Nucleus accumbens (tissue), 56 donors: Measurements from ENCODE around the gene CDCA4.
A peak's percentile ranks its signal among the peaks of the same experiment; 100 is the strongest.
"Not testable (repeated sequence)": the region's sequence is repeated elsewhere in the genome, so short reads cannot be mapped to it uniquely, and the experiment has no call there.

Source experiments
- DNase-seq, 56 donors: peaks; one replicate each; lab custom pipeline; 2025; lab: John Stamatoyannopoulos, UW

Gene CDCA4

DNA sequence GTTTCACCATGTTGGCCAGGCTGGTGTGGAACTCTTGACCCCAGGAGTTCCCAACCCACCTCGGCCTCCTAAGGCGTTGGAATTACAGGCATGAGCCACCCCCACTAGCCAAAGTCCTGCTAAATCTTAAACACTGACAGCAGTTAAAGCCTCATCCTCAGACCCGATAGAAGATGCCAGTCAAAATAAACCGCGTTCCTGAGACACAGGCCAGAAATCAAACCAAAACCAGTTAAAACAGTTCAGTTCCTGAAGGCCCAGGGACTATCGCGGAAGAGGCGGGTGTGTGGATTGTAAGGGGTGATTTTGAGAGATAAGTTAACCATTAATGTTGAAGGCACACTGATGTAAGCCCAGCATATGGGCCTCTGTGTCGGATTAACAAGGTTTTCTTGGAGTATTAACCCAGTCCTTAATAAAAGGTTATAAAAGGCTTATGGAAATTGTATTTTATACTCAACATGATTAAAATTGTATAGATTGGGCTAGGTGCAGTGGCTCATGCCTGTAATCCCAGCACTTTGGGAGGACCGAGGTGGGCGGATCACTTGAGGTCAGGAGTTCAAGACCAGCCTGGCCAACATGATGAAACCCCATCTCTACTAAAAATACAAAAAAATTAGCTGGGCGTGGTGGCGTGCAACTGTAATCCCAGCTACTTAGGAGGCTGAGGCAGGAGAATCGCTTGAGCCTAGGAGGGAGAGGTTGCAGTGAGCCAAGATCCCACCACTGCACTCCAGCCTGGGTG is 18.7 kb upstream of the CDCA4 start:
- no peak for DNase-seq

DNA sequence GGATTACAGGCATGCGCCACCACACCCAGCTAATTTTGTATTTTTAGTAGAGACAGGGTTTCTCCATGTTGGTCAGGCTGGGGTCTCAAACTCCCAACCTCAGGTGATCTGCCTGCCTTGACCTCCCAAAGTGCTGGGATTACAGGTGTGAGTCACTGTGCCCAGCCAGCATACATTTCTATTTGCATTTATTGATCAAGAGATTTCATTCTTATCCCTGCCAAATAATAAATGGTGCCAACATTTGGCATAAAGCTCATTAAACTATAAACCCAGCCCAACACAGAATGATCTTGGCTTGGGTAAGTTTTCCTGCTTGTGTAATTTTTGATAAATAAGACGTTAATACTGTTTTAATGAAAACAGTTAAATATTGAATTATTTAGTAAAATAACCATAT is 14.7 kb upstream of the CDCA4 start:
- not testable (repeated sequence) for DNase-seq

DNA sequence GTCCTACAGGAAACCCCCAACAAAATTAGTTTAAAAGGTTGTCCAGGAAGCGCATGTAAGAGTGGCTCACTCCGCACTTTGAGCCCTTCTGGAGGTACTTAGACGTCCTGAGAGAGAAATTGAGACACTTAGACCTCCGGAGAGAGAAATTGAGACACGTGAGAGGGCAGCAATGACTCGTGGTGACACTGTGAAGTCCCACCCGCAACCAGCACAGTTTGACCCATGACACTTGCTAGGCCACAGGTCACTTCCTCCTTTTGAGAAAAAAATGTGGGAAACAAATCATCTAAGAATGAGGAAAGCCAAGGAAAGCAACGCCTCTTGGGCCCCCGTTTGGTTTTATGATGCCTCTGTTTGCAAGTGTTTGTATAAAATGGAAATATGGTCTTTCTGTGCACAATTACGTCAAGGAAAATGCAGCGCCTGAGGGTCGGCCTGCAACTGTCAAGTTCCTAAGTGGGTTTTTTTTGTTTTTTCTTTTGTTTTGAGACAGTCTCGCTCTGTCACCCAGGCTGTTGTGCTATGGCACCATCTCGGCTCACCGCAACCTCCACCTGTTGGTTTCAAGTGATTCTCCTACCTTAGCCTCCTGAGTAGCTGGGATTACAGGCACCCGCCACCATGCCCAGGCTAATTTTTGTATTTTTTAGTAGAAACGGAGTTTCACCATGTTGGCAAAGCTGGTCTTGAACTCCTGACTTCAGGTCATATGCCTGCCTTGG is 13.6 kb upstream of the CDCA4 start:
- DNase-seq = no peak

DNA sequence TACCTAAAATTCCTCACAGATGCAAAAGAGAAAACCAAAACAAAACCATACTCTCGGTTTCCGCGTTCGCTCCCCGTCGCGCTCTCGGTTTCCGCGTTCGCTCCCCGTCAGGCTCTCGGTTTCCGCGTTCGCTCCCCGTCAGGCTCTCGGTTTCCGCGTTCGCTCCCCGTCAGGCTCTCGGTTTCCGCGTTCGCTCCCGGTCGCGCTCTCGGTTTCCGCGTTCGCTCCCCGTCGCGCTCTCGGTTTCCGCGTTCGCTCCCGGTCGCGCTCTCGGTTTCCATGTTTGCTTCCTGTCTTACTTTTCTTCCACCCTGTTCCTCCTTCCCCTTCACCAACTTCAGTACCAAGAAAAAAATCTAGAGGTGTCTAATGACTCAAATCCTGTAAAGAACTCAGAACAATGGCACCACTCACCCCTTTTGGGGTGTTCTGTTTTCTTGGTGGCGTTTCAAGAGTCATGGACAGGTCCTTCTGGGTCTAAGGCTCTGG is 12.6 kb upstream of the CDCA4 start:
- not testable (repeated sequence) for DNase-seq

DNA sequence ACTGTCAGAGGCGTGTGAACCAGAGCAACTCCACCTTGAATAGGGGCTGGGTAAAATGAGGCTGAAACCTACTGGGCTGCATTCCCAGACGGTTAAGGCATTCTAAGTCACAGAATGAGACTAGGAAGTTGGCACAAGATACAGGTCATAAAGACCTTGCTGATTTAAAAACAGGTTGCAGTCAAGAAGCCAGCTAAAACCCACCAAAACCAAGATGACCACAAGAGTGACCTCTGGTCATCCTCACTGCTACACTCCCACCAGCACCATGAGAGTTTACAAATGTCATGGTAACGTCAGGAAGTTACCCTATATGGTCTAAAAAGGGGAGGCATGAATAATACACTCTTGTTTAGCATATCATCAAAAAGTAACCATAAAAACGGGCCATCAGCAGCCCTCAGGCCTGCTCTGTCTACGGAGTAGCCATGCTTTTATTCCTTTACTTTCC is 11.6 kb upstream of the CDCA4 start:
- DNase-seq = not testable (repeated sequence)

DNA sequence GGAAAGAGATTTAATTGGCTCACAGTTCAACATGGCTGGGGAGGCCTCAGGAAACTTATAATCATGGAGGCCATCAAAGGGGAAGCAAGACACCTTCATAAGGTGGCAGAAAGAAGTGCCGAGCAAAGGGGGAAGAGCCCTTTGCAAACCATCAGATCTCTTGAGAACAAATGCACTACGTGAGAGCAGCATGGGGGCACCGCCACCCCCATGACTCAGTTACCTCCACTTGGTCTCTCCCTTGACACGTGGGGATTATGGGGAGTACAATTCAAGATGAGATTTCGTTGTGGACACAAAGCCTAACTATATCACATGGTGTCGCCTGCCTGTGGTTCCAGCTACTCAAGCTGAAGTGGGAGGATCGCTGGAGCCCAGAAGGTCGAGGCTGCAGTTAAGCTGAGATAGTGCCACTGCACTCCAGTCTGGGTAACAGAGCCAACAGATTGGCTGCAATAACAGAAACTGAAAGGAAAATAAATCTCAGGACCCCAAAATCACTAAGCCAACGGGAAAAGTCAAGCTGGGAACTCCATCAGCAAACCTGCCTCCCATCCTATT is 10.0 kb upstream of the CDCA4 start:
- DNase-seq = no peak

DNA sequence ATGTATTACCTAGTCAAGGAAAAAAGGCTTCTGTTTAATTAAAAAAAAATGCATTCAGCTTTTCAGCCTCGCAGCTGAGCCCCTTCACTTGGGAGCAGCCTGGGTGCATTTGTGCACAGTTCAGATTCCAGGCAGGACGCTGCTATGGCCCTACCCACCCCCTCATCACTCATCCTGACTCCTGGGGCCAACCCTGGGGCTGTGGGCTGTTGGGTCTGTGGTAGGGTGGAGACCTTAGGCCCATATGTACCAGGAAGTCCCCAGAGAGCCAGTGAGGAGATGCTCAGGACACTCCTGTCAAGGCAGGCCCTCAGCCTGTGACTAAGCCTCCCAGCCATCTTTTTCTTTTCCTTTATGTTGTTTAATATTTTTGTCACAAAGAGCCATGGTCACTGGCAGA is 9.3 kb upstream of the CDCA4 start:
- no peak for DNase-seq

DNA sequence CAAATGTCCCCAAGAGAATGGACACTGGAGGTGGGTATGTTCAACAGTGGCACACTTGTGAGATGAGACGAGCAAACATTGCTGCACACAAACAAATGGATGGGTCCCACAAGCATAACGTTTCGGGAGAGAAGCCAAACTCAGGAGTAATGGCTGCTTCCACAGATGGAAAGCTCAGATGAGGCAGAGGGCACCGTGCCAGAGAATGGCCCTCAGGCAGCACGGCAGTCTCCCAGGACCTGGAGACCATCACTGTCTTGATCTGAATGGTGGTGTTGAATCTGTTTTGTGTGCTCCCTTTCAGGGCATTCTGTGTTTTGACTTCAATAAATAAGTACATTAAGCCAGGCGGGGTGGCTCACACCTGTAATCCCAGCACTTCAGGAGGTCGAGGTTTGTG is 8.5 kb upstream of the CDCA4 start:
- no peak for DNase-seq

DNA sequence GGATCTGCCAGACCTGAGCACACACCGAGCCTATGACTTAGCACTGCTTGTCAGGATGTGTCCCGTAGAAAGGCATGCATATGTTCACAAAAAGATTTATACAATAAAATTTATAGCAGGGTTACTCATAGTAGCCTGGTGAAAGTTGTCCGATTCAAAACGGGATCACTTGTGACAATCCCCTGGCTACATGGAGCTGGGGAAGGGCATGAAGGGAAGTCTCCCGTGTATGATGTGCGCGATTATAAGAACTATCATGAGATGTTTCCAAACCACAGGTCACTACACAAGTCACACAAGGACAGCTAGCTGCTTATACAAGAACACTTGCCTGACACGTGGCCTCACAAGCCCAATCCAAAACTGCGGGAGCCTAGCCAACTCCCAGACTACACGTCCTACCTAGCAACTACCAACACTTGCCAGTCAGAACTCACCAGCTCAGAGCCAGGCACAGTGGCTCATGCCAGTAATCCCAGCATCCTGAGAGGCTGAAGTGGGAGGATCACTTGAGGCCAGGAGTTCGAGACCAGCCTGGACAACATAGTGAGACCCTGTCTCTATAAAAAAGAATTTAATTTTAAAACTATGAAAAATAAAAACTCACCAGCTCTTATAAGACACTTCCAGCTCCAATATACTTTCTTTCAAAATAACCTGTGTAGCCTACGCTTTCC is 7.5 kb upstream of the CDCA4 start:
- DNase-seq = no peak

DNA sequence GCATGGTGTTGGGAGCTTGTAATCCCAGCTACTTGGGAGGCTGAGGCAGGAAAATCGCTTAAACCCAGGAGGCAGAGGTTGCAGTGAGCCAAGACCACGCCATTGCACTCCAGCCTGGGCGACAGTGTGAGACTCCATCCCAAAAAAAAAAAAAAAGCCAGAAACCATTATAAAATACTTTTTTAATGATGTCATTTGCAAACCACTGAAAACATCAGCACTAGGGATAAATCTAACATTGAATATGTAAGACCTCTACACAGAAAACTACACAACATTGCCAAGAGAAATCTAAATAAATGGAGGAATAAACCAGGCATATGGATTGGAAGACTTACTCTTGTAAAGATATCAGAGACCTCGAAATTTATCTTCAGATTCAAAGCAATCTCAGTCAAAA is 6.8 kb upstream of the CDCA4 start:
- not testable (repeated sequence) for DNase-seq

DNA sequence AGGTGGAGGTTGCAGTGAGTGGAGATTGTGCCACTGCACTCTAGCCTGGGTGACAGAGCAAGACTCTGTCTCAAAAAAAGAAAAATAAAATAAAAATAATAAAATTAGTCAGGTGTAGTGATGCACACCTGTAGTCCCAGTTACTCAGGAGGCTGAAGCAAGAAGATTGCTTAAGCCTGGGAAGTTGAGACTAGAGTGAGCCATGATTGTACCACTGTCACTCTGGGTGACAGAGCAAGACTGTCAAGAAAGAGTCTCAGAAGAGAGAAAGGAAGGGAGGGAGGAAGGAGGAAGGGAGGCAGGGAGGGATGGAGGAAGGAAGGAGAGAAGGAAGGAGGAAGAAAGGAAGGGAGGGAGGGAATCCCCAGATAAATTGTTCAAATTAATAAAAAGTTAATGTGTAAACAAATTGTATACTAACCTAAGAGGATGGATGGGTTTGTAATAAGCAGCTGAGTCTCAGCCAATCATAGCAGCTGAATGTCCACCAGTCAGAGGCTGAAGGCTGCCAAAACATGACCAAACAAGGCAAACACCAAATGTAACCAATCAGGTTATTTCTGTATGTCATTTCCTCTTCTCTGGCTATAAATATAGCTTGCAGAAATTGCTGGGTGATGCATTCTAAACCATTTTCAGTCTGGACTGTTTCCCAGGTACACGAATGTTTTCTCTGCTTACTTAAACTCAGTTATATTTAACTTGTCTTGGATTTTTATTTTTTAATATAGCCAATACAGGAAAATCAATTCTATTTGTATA is 6.1 kb upstream of the CDCA4 start:
- no peak for DNase-seq

DNA sequence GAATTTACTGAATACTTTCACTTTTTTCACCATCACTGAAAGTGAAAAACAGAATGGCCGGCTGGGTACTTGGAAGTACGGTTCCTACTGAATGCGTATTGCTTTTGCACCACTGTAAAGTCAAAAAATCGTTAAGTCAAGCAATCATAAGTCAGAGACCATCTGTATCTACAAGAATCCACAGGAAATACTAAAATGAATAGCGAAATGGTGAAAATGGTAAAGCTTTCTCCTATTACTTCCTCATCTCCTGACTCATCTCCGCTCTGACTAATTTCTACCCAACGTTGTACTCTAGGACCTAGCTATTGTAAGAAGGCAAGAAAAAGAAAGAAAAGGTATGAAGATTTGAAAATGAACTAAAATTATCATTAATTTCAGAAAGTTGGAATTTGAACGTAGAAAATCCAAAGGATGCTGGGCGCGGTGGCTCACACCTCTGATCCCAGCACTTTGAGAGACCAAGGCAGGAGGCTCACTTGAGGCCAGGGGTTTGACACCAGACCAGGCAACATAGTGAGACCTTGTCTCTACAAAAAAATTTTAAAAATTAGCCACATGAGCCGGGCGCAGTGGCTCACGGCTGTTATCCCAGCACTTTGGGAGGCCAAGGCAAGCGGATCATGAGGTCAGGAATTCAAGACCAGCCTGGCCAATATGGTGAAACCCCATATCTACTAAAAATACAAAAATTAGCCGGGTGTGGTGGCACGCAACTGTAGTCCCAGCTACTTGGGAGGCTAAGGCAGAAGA is 5.3 kb upstream of the CDCA4 start:
- DNase-seq = no peak

DNA sequence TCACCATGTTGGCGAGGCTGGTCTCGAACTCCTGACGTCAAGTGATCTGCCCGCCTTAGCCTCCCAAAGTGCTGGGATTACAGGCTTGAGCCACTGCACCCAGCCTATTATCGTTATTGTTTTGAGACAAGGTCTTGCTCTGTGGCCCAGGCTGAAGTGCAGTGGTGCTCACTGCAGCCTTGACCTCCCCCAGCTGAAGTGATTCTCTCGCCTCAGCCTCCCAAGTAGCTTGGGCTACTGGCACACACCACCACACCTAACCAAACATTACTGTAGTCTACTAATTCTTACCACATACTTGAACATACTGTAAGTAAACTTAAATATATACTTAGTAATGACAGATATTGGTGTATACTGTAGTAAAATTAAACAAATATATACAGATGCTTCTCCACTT is 4.5 kb upstream of the CDCA4 start:
- DNase-seq = no peak

DNA sequence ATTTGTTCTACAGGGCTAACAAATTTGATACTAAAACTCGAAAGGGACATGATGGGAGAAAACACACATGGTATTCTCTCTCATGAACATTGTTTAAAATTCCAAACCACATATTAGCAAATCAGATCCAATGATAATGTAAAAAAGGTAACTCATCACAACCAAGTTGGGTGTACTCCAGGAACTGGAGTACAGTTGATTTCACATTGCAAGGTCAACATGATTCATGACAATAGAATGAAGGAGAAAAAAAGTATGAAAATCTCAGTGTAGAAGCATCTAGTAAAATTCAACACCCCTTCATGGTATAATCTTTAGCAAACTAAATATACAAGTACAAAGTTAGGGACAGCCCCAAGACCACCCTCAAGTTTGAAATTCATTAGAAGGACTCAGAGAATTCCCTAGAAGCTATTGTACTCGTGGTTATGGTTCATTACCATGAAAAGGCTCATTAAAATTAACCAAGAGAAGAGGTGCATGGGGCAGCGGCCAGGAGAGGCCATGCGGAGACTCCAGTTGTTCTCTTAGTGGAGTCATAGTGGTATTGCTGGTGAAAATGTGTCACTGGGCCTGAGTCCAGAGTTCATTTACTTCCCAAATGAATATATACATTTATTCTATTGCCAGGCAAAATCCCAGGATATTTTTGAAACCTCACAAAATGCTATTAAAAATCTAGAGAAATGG is 3.1 kb upstream of the CDCA4 start:
- no peak for DNase-seq

DNA sequence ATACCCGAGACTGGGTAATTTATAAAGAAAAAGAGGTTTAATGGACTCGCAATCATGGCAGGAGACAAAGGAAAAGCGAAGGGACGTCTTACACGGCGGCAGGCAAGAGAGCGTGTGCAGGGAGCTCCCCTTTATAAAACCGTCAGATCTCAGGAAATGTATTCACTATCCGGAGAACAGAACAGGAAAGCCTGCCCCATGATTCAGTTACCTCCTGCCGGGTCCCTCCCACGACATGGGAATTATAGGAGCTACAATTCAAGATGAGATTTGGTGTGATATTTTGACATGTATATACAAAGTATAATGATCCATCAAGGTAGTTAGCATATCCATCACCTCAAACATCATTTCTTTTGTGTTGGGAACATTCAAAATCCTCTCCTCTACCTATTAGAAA is 2.3 kb upstream of the CDCA4 start:
- DNase-seq = no peak

DNA sequence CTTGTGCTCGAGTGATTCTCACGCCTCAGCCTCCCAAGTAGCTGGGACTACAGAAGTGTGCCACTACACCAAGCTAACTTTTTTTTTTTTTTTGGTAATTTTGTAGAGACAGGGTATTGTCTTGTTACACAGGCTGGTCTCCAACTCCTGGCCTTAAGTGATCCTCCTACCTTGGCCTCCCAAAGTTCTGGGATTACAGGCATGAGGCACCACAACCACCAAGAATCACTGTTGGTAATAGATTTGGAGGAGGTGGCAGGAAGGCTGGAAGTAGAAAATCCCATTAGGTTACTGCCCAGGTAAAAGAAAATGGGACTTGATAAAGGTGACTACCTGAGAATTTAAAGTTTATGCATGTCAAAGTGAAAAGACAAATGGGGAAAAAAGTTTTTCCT is 1.4 kb upstream of the CDCA4 start:
- DNase-seq = no peak

DNA sequence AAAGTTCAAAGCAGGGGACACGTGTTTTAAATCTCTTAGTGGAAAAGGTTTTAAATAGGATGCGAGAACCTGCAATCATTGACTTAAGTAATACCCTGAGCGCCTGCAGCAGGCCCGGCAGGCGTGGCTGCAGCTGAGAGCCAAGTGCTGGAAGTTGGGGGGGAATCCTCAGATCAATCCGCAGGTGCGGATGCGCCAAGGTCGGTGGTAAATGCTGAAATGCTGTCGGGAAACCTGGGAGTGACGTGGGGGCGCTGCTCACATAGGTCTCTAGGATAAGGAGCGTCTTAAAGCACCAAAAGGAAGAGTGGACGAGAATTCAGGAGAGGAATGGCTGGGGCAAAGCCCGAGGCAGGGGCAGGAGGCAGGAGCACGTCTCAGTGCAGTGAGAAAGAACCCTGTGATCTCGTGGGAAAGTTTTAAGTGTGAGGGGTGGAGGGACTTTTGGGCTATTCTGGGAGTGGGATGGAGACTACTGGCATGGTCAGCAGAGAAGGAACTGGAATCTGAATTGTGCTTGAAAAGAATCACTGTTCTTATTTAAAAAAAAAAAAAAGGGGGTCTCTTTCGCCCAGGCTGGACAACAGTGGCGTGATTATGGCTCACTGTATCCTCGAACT is 883 bp upstream of the CDCA4 start:
- peak in 25 of 56 donors; percentile 8 to 67 (median 48) for DNase-seq
